K562 (cell line): ENCODE measurements around the gene MUC3A. TPM values are rescaled to one million over a fixed set of nuclear protein-coding genes. Genes with fewer than 3 reads are reported as not detected.

Source experiments
- ATAC-seq: fragments of 200-7000 bp; cut with Tn5 transposase; 3 replicates; pipeline ENCODE4 v1.9.1; 2020; ENCODE audit warnings: moderate library complexity
- BruUV-seq: library from RNA; stranded (reverse); fragments of 400-500 nt; replicated peaks from 2 replicates; lab custom pipeline; 2021; lab: Mats Ljungman, UMichigan
- CTCF ChIA-PET: fragments of 300-600 bp; formaldehyde crosslinking; extraction: SDS; loops from one replicate; lab custom pipeline; 2021; ENCODE audit warnings: low intra/inter-chr PET ratio; lab: Yijun Ruan, JAX
- POLR2A ChIA-PET: fragments of 300-600, 350-650 bp; sonication (Branson Sonifier 250); formaldehyde crosslinking; extraction: SDS; loops from one replicate; lab custom pipeline; 2021; ENCODE audit warnings: antibody characterized with exemption, inconsistent platforms; lab: Yijun Ruan, JAX
- DNase-seq, 4 experiments: peaks; one replicate each; pipeline versions ENCODE4 v3.0.0 to v3.0.0-alpha.2; 2011 to 2018; ENCODE audit warnings: low spot score in 3 of 4, mixed read lengths in 3 of 4; ENCODE audit errors: extremely low read depth in 1 of 4
- FAIRE-seq: peaks from 2 replicates; lab custom pipeline; 2011; peaks lifted over from hg19 to GRCh38; lab: Jason Lieb, UNC
- H2AFZ ChIP-seq: 2 replicates; pipeline ENCODE4 v1.6.0; 2011; ENCODE audit warnings: low read depth, low read length, control low read depth, inconsistent platforms
- H3K27ac ChIP-seq: fragments of 200-600 bp; 3 replicates; pipeline ENCODE4 v1.8.0; 2011; ENCODE audit warnings: low read depth, mild to moderate bottlenecking, control low read depth, inconsistent platforms, low read length, moderate library complexity, mixed read lengths; ENCODE audit errors: extremely low read depth
- H3K27me3 ChIP-seq, 2 experiments: fragments of 300-600 bp in 1 of 2; 2 replicates in 1 of 2; 3 replicates in 1 of 2; pipeline versions ENCODE4 v1.6.0 to v1.8.0; 2011; ENCODE audit warnings: inconsistent platforms in 2 of 2, low read length in 2 of 2, mild to moderate bottlenecking in 1 of 2, mixed read lengths in 1 of 2, moderate library complexity in 1 of 2; ENCODE audit not compliant: control insufficient read depth in 2 of 2, insufficient read depth in 2 of 2
- H3K36me3 ChIP-seq: fragments of 300-600 bp; 3 replicates; pipeline ENCODE4 v1.8.0; 2011; ENCODE audit warnings: mild to moderate bottlenecking, low read length, inconsistent platforms; ENCODE audit not compliant: control insufficient read depth, insufficient read depth
- H3K4me1 ChIP-seq, 2 experiments: fragments of 200-600 bp in 1 of 2; replicated peaks in 1 of 2; 2 replicates in 1 of 2; 3 replicates in 1 of 2; pipeline versions ENCODE4 v1.5.1 to v1.8.0; 2011; ENCODE audit warnings: inconsistent platforms in 2 of 2, low read length in 2 of 2, mild to moderate bottlenecking in 1 of 2, mixed read lengths in 1 of 2, moderate library complexity in 1 of 2; ENCODE audit not compliant: control insufficient read depth in 2 of 2, insufficient read depth in 2 of 2
- H3K4me2 ChIP-seq: 2 replicates; pipeline ENCODE4 v1.6.1; 2011; ENCODE audit warnings: low read length, control low read depth, inconsistent platforms, mixed read lengths; ENCODE audit not compliant: insufficient read depth
- H3K4me3 ChIP-seq: fragments of 200-600 bp; sonication (generic), shearing (Covaris generic); 2 replicates; pipeline ENCODE4 v1.5.1; 2016; ENCODE audit warnings: control low read depth, inconsistent platforms
- H3K79me2 ChIP-seq: fragments of 200-600 bp; 3 replicates; pipeline ENCODE4 v1.8.0; 2011; ENCODE audit warnings: low read length, inconsistent platforms; ENCODE audit not compliant: control insufficient read depth, insufficient read depth
- H3K9ac ChIP-seq, 2 experiments: 2 replicates each; pipeline versions ENCODE4 v1.6.0 to v1.6.1; 2011; ENCODE audit warnings: low read depth in 2 of 2, low read length in 2 of 2, control low read depth in 1 of 2, inconsistent platforms in 1 of 2, mild to moderate bottlenecking in 1 of 2, mixed read lengths in 1 of 2; ENCODE audit not compliant: insufficient read depth in 1 of 2
- H3K9me1 ChIP-seq: one replicate; pipeline ENCODE4 v1.6.0; 2011; ENCODE audit warnings: inconsistent platforms, mild to moderate bottlenecking, low read length, moderate library complexity; ENCODE audit not compliant: control insufficient read depth, insufficient read depth
- H3K9me3 ChIP-seq: replicated peaks from 2 replicates; pipeline ENCODE4 v1.5.1; 2011; ENCODE audit warnings: low read depth, low read length, inconsistent platforms; ENCODE audit not compliant: control insufficient read depth, insufficient read depth
- H4K20me1 ChIP-seq: replicated peaks from 2 replicates; pipeline ENCODE4 v1.6.1; 2011; ENCODE audit warnings: low read length, inconsistent platforms, mixed read lengths; ENCODE audit not compliant: control insufficient read depth, insufficient read depth
- CEBPB ChIP-seq: fragments of 450-650 bp; IDR thresholded peaks from 2 replicates; pipeline ENCODE4 v1.6.1; 2016; ENCODE audit warnings: missing genetic modification characterization, missing compliant biosample characterization
- KDM2B ChIP-seq: fragments of 250-450 bp; sonication (Bioruptor Pico); IDR thresholded peaks from 2 replicates; pipeline ENCODE4 v1.8.0; 2021; ENCODE audit warnings: mild to moderate bottlenecking, moderate library complexity
- PRDM10 ChIP-seq: fragments of 450-650 bp; IDR thresholded peaks from 2 replicates; pipeline ENCODE4 v1.6.1; 2018; ENCODE audit not compliant: partially characterized antibody
- RBM25 ChIP-seq: fragments of 200-400 bp; formaldehyde crosslinking; IDR thresholded peaks from 2 replicates; pipeline ENCODE4 v1.6.1; 2018; ENCODE audit warnings: low read length, low read depth, moderate library complexity; ENCODE audit not compliant: severe bottlenecking
- STAG1 ChIP-seq: sonication (generic); formaldehyde crosslinking; IDR thresholded peaks from 2 replicates; pipeline ENCODE4 v1.5.0; 2020; ENCODE audit warnings: missing genetic modification reagents, borderline replicate concordance
- ZNF12 ChIP-seq: sonication (generic); formaldehyde crosslinking; IDR thresholded peaks from 2 replicates; pipeline ENCODE4 v1.4.0; 2020; ENCODE audit warnings: mild to moderate bottlenecking, missing genetic modification reagents
- ZNF311 ChIP-seq: fragments of 250-450 bp; sonication (Bioruptor Pico); IDR thresholded peaks from 2 replicates; pipeline ENCODE4 v1.4.0; 2020; ENCODE audit warnings: mild to moderate bottlenecking, moderate library complexity
- ZNF778 ChIP-seq: fragments of 450-650 bp; formaldehyde crosslinking; IDR thresholded peaks from 2 replicates; pipeline ENCODE4 v1.4.0; 2020; ENCODE audit warnings: mild to moderate bottlenecking, moderate library complexity
- WGBS: fragments of 100-300 bp; shearing (Covaris generic); methylation state at CpG from one replicate; pipeline ENCODE4 v1.1.6; 2016; ENCODE audit warnings: low coverage, mixed read lengths; ENCODE audit not compliant: insufficient coverage; ENCODE audit errors: missing lambda C conversion rate; 5-methylcytosine and 5-hydroxymethylcytosine counted together
- in situ Hi-C: fragments of 300-500 bp; cut with MboI; formaldehyde crosslinking; loops from 4 replicates; pipeline ENCODE4 v1.15.0; 2018; ENCODE audit warnings: inconsistent platforms, mixed read lengths
- intact Hi-C: fragments of 100-400 bp; cut with micrococcal nuclease; formaldehyde crosslinking; loops from 2 replicates; pipeline ENCODE4 v1.14.2; 2022
- polyA plus RNA-seq, 8 experiments: library from polyadenylated mRNA; depleted of rRNA in 4 of 8; stranded (reverse) in 5 of 8; unstranded in 3 of 8; fragments of >200 nt; fragmentation: Nextera tagmentation in 2 of 8; fragmentation: Illumina TruSeq in 1 of 8; extraction: Ambion mirVana in 2 of 8; extraction: Trizol in 1 of 8; gene quantifications; 2 replicates each; pipeline versions ENCODE4 v1.2.1 to v1.2.3, GENCODE V29; 2011 to 2014; ENCODE audit warnings: inconsistent platforms in 1 of 8, missing spikeins in 1 of 8
- total RNA-seq, 7 experiments: library from RNA; depleted of rRNA in 6 of 7; stranded (reverse); fragments of >200 nt in 6 of 7; fragmentation: Illumina TruSeq in 2 of 7; extraction: Trizol in 2 of 7; gene quantifications; 2 replicates each; pipeline versions ENCODE4 v1.2.1 to v1.2.3, GENCODE V29; 2011 to 2021; ENCODE audit warnings: low replicate concordance in 1 of 7

Gene MUC3A
- total and polyA plus RNA-seq, 9 of the 15 experiments (the other 6 are each of a cell fraction or from before 2014, with no cell fraction given): 0.06 to 2.2 (median 0.20) TPM; not detected in 1

GRCh38 chr7:100978300-100978699 is 29.0 kb downstream of the MUC3A start:
- intact Hi-C loops: no loop called here
- ATAC-seq: no peak
- CTCF ChIA-PET: no interaction called here
- TF ChIP-seq RBM25 (peak; percentile 62), ZNF12 (CRISPR knock-in tag) (no peak), ZNF311 (CRISPR knock-in tag) (no peak), PRDM10 (no peak), STAG1 (CRISPR knock-in tag) (no peak), CEBPB (tag) (no peak), ZNF778 (CRISPR knock-in tag) (no peak), KDM2B (CRISPR knock-in tag) (no peak)

More at GRCh38 chr7:100978300-100978699, 29.0 kb downstream of the MUC3A start:
- H3K79me2 ChIP-seq: no peaks in the 10 kb centered on the region
- no peaks in the 10 kb centered on the region for H3K9me1 ChIP-seq
- no peaks in the 10 kb centered on the region for H3K4me1 ChIP-seq
- POLR2A ChIA-PET: interaction anchor here (1.0 kb wide), 1 partner anchor 8 kb away, joined by 4 read pairs; no protein-coding TSS in a partner anchor
- in situ Hi-C loops: no loop called here
- no peaks in the 10 kb centered on the region for H4K20me1 ChIP-seq
- H3K9me3 ChIP-seq: no peaks in the 10 kb centered on the region
- WGBS: 0% methylated on average over 4 of the region's 4 CpGs
- no peak overlapping the region for H3K4me3 ChIP-seq
- H3K9ac ChIP-seq: no peak overlapping the region
- no peak overlapping the region for H2AFZ ChIP-seq
- BruUV-seq: no TSS peak
- H3K27me3 ChIP-seq: peaks cover 5 to 30% of the 10 kb centered on the region in 2 experiments; a peak in 4 of 5 replicates
- FAIRE-seq: no peak
- H3K36me3 ChIP-seq: no peaks in the 10 kb centered on the region
- DNase-seq: no peak
- H3K27ac ChIP-seq: no peak overlapping the region
- H3K4me2 ChIP-seq: no peak overlapping the region
